Tibial artery (tissue), 4 donors: ENCODE results near the gene SYNE2.

Experiments
- DNase-seq, 2 donors: peaks; one replicate each; pipeline ENCODE4 v3.0.0-alpha.2; 2019
- H3K27ac ChIP-seq, 2 donors: fragments of 200-600 bp; sonication (generic) in 1 of 2; 1 replicate in 1 of 2; 2 replicates in 1 of 2; pipeline ENCODE4 v1.5.1; 2018 to 2019; ENCODE audit warnings: mild to moderate bottlenecking in 1 of 2
- H3K27me3 ChIP-seq, 2 donors: fragments of 200-600 bp; sonication (generic) in 1 of 2; one replicate each; pipeline versions ENCODE4 v1.5.1 to v1.6.0; 2016 to 2019
- H3K36me3 ChIP-seq, 3 donors: fragments of 200-600 bp; sonication (generic) in 2 of 3; one replicate each; pipeline ENCODE4 v1.5.1; 2016 to 2019; ENCODE audit warnings: mild to moderate bottlenecking in 2 of 3
- H3K4me1 ChIP-seq, 4 donors: fragments of 200-600 bp; sonication (generic) in 2 of 4; 1 replicate in 3 of 4; 2 replicates in 1 of 4; pipeline ENCODE4 v1.5.1; 2016 to 2019
- H3K4me3 ChIP-seq, 2 donors: fragments of 200-600 bp; sonication (generic) in 1 of 2; 1 replicate in 1 of 2; 2 replicates in 1 of 2; pipeline ENCODE4 v1.5.1; 2018 to 2019; ENCODE audit warnings: mild to moderate bottlenecking in 2 of 2
- H3K9me3 ChIP-seq, 3 donors: fragments of 200-600 bp; sonication (generic) in 1 of 3; one replicate each; pipeline ENCODE4 v1.5.1; 2016 to 2019
- CTCF ChIP-seq, 2 experiments: fragments of 200-600 bp in 1 of 2; fragments of 450-650 bp in 1 of 2; IDR thresholded peaks; one replicate each; pipeline ENCODE4 v1.5.1; 2017 to 2019; ENCODE audit warnings: antibody characterized with exemption in 2 of 2, mild to moderate bottlenecking in 1 of 2, moderate library complexity in 1 of 2
- intact Hi-C: fragments of 100-400 bp; cut with DNase I; formaldehyde crosslinking; loops from one replicate; pipeline ENCODE4 v1.15.0; 2023; ENCODE audit warnings: low total_unique reads

SYNE2 gene

GRCh38 chr14:64059454-64060198, 206.8 kb downstream of the SYNE2 start:
- intact Hi-C loops: no loop called here
- H3K36me3 ChIP-seq: peaks cover 7 to 19% (median 18%) of the 10 kb centered on the region in 3 donors
- no peaks in the 10 kb centered on the region for H3K9me3 ChIP-seq
- no peak overlapping the region for H3K27ac ChIP-seq
- no peaks in the 10 kb centered on the region for H3K27me3 ChIP-seq
- no peak for TF ChIP-seq CTCF (IDR thresholded peaks at IDR 0.05)
- H3K4me3 ChIP-seq: no peak overlapping the region
- H3K4me1 ChIP-seq: peaks cover 0 to 27% (median 4%) of the 10 kb centered on the region in 4 donors
- DNase-seq: no peak

GRCh38 chr14:64060199-64060545, 207.4 kb downstream of the SYNE2 start:
- no peak for TF ChIP-seq CTCF (IDR thresholded peaks at IDR 0.05)
- H3K4me3 ChIP-seq: no peak overlapping the region
- DNase-seq: no peak
- intact Hi-C loops: no loop called here
- peaks cover 9 to 22% (median 18%) of the 10 kb centered on the region in 3 donors for H3K36me3 ChIP-seq
- no peaks in the 10 kb centered on the region for H3K9me3 ChIP-seq
- H3K27ac ChIP-seq: no peak overlapping the region
- H3K27me3 ChIP-seq: no peaks in the 10 kb centered on the region
- H3K4me1 ChIP-seq: peaks cover 0 to 21% (median 4%) of the 10 kb centered on the region in 4 donors

GRCh38 chr14:64060648-64061096, 207.9 kb downstream of the SYNE2 start:
- peak in 1 of 2 experiments; percentile 9 for TF ChIP-seq CTCF (IDR thresholded peaks at IDR 0.05)
- Histone ChIP-seq H3K27ac (no peak overlapping the region), H3K36me3 (peaks cover 14 to 26% (median 23%) of the 10 kb centered on the region in 3 donors), H3K27me3 (no peaks in the 10 kb centered on the region), H3K4me1 (peaks cover 0 to 18% (median 4%) of the 10 kb centered on the region in 4 donors), H3K4me3 (no peak overlapping the region), H3K9me3 (no peaks in the 10 kb centered on the region)
- DNase-seq: no peak
- intact Hi-C loops: no loop called here

GRCh38 chr14:64061115-64061514, 208.3 kb downstream of the SYNE2 start:
- Histone ChIP-seq H3K4me1 (peaks cover 0 to 18% (median 4%) of the 10 kb centered on the region in 4 donors), H3K4me3 (no peak overlapping the region), H3K27ac (no peak overlapping the region), H3K27me3 (no peaks in the 10 kb centered on the region), H3K36me3 (peaks cover 18 to 26% (median 22%) of the 10 kb centered on the region in 3 donors), H3K9me3 (no peaks in the 10 kb centered on the region)
- intact Hi-C loops: no loop called here
- DNase-seq: no peak
- TF ChIP-seq CTCF (IDR thresholded peaks at IDR 0.05): no peak

- TF ChIP-seq CTCF (IDR thresholded peaks at IDR 0.05): no peak
- peaks cover 0 to 18% (median 4%) of the 10 kb centered on the region in 4 donors for H3K4me1 ChIP-seq
- H3K27me3 ChIP-seq: no peaks in the 10 kb centered on the region
- no peak overlapping the region for H3K4me3 ChIP-seq
- H3K9me3 ChIP-seq: no peaks in the 10 kb centered on the region
- no peak overlapping the region for H3K27ac ChIP-seq
- DNase-seq: no peak
- intact Hi-C loops: no loop called here
- peaks cover 20 to 32% (median 22%) of the 10 kb centered on the region in 3 donors for H3K36me3 ChIP-seq
These were observed 208.9 kb downstream of the SYNE2 start for GRCh38 chr14:64061706-64062105.
